SU-DHL-6 (cell line): Measurements from ENCODE around the gene TRAK1.

Source experiments
- H2AFZ ChIP-seq: fragments of 200-600 bp; sonication (generic); 2 replicates; pipeline ENCODE4 v1.6.1; 2014; ENCODE audit warnings: low read depth, mild to moderate bottlenecking, moderate library complexity, mixed read lengths, antibody characterized with exemption, low read length; ENCODE audit not compliant: severe bottlenecking
- H3F3A ChIP-seq: fragments of 200-600 bp; shearing (Covaris generic); 2 replicates; pipeline ENCODE4 v1.6.0; 2016; ENCODE audit warnings: antibody characterized with exemption, mild to moderate bottlenecking; ENCODE audit not compliant: insufficient read depth
- H3K27ac ChIP-seq: fragments of 200-600 bp; sonication (generic); 2 replicates; pipeline ENCODE4 v1.5.1; 2016; ENCODE audit warnings: low read depth, mild to moderate bottlenecking, low read length, moderate library complexity, mixed read lengths
- H3K27me3 ChIP-seq: fragments of 200-600 bp; sonication (generic), shearing (Covaris generic); 2 replicates; pipeline ENCODE4 v1.6.0; 2014; ENCODE audit warnings: mild to moderate bottlenecking, low read length
- H3K36me3 ChIP-seq: fragments of 200-600 bp; sonication (generic); 2 replicates; pipeline ENCODE4 v1.6.1; 2014; ENCODE audit warnings: mild to moderate bottlenecking, low read length, mixed read lengths
- H3K4me2 ChIP-seq: fragments of 300-600, 200-600 bp; shearing (Covaris generic), sonication (generic); 2 replicates; pipeline ENCODE4 v1.6.0; 2014; ENCODE audit warnings: low read length, low read depth, mild to moderate bottlenecking; ENCODE audit not compliant: poor library complexity, severe bottlenecking
- H3K4me3 ChIP-seq: fragments of 200-600 bp; sonication (generic); 2 replicates; pipeline ENCODE4 v1.5.1; 2014; ENCODE audit warnings: antibody characterized with exemption, low read length, mild to moderate bottlenecking, mixed read lengths; ENCODE audit not compliant: insufficient read depth, poor library complexity, severe bottlenecking
- H3K79me2 ChIP-seq: fragments of 200-600 bp; sonication (generic); 2 replicates; pipeline ENCODE4 v1.6.1; 2014; ENCODE audit warnings: mild to moderate bottlenecking, low read length, moderate library complexity; ENCODE audit not compliant: insufficient read depth
- H3K9ac ChIP-seq: fragments of 200-600 bp; sonication (generic); 2 replicates; pipeline ENCODE4 v1.7.0; 2014; ENCODE audit warnings: mild to moderate bottlenecking, low read length
- H3K9me2 ChIP-seq: fragments of 200-600 bp; sonication (generic); replicated peaks from 2 replicates; pipeline ENCODE4 v1.6.1; 2014; ENCODE audit warnings: low read length; ENCODE audit not compliant: insufficient read depth
- H3K9me3 ChIP-seq: fragments of 200-600 bp; sonication (generic); 2 replicates; pipeline ENCODE4 v1.6.1; 2014; ENCODE audit warnings: low read length, mixed read lengths; ENCODE audit not compliant: insufficient read depth
- H4K20me1 ChIP-seq: fragments of 200-600 bp; sonication (generic); 2 replicates; pipeline ENCODE4 v1.6.1; 2014; ENCODE audit warnings: low read depth, mild to moderate bottlenecking, antibody characterized with exemption, low read length, moderate library complexity, mixed read lengths
- EZH2phosphoT487 ChIP-seq: fragments of 200-600 bp; sonication (generic), shearing (Covaris generic); conservative IDR thresholded peaks from 2 replicates; pipeline ENCODE4 v1.6.1; 2018; ENCODE audit warnings: mild to moderate bottlenecking, antibody characterized with exemption, low read length, moderate library complexity, mixed read lengths
- TF ChIP-seq, protein P1 (sequence below): fragments of 200-600 bp; sonication (generic); IDR thresholded peaks from one replicate; pipeline ENCODE4 v1.5.1; 2017; ENCODE audit warnings: antibody characterized with exemption, mild to moderate bottlenecking, low read length, moderate library complexity; ENCODE audit not compliant: insufficient read depth, poor library complexity, severe bottlenecking

Gene TRAK1

DNA sequence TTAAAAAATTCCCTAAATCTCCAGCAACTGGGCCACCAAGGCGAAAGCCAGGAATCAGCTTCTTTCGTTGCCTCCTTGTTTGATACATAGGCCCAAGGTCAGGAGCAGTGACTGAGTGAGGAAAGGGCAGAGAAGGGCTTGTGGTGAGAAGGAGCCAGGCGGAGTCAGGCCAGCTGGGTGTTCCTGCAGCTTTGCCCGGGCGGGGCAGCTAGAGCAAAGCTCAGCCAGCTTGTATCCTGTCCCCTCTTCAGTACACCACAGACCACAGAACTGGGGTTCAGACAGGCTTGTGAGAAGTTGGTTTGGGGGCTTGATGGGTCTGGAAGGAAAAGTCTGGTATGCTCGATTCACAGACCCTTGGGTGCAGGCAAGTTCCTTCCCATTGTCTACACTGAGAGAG is 122.3 kb downstream of the TRAK1 start:
- H3K9ac ChIP-seq, result no peak overlapping the region
- no peaks in the 10 kb centered on the region for H3K9me2 ChIP-seq

DNA sequence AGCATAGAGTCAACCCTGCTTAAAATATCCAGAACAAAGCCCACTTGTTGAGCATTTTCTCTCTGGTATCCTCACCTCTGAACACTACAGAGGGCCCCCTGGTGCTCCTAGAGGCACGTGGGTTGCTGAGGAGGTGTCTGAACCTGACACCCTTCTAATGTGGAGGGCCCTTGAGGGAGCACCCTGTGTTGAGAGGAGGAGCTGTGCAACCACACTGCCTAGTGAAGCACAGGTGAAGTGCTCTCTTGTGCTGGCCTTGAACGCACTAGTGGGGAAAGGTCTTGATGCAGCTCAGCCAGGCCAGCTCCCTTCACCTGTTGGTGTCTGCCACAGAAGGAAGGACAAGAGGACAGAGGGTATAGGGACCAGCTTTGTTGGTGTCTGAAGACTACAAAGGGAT is 122.9 kb downstream of the TRAK1 start:
- no peaks in the 10 kb centered on the region for H3K27me3 ChIP-seq

More for the DNA sequence above, 122.3 kb downstream of the TRAK1 start:
- no peaks in the 10 kb centered on the region for H3K27me3 ChIP-seq
- H4K20me1 ChIP-seq, result no peaks in the 10 kb centered on the region
- no peak overlapping the region for H3K27ac ChIP-seq
- H2AFZ ChIP-seq, result no peak overlapping the region
- TF ChIP-seq, protein P1, sequence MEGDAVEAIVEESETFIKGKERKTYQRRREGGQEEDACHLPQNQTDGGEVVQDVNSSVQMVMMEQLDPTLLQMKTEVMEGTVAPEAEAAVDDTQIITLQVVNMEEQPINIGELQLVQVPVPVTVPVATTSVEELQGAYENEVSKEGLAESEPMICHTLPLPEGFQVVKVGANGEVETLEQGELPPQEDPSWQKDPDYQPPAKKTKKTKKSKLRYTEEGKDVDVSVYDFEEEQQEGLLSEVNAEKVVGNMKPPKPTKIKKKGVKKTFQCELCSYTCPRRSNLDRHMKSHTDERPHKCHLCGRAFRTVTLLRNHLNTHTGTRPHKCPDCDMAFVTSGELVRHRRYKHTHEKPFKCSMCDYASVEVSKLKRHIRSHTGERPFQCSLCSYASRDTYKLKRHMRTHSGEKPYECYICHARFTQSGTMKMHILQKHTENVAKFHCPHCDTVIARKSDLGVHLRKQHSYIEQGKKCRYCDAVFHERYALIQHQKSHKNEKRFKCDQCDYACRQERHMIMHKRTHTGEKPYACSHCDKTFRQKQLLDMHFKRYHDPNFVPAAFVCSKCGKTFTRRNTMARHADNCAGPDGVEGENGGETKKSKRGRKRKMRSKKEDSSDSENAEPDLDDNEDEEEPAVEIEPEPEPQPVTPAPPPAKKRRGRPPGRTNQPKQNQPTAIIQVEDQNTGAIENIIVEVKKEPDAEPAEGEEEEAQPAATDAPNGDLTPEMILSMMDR, result no peak
- no peak for TF ChIP-seq EZH2phosphoT487
- no peaks in the 10 kb centered on the region for H3K9me3 ChIP-seq
- H3K4me2 ChIP-seq, result no peak overlapping the region
- H3K79me2 ChIP-seq, result no peaks in the 10 kb centered on the region
- no peaks in the 10 kb centered on the region for H3F3A ChIP-seq
- peaks cover 3% of the 10 kb centered on the region; the same call in 1 of the 2 replicates for H3K36me3 ChIP-seq
- no peak overlapping the region for H3K4me3 ChIP-seq

DNA sequence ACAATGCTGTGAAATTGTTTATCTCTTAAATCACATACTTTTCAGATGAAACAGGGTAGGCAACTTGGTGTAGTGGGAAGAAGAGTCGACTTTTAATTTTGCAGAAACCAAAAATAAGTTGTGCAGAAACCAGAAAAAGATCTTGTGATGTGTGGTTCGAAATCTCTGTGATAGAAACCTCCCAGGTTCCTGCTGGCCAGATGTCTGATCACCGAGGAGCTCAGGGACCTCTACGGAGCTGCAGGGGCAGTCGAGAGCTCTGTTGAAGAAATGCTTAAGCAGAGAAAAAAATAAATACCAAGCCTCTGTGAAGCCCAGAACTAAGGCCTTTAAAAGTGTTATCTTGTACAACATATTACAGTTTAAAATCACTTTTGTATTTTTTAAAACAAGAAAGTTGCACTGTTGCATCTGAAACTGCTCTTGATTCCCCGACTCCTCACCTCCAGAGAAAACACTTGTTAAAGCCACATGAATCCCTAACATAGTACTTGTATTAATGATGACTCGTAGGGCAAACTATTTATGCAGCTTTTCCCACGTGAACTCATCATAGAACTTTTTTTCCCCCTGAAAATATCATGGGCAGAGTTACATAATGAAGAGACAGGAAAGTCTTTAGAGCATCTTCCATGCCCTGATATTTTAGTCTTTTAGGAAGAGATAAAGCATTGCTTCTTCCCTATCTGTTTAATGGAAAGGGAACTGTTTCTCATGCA is 123.6 kb downstream of the TRAK1 start:
- no peaks in the 10 kb centered on the region for H3K27me3 ChIP-seq
- no peak overlapping the region for H2AFZ ChIP-seq
- H3K79me2 ChIP-seq, result no peaks in the 10 kb centered on the region
- no peak overlapping the region for H3K4me2 ChIP-seq
- peaks cover 3% of the 10 kb centered on the region; the same call in 1 of the 2 replicates for H3K36me3 ChIP-seq
- H3K27ac ChIP-seq, result no peak overlapping the region
- TF ChIP-seq, protein P1, result no peak
- no peak for TF ChIP-seq EZH2phosphoT487
- H3K4me3 ChIP-seq, result no peak overlapping the region
- no peaks in the 10 kb centered on the region for H3K9me2 ChIP-seq
- H3K9me3 ChIP-seq, result no peaks in the 10 kb centered on the region
- H3F3A ChIP-seq, result no peaks in the 10 kb centered on the region
- no peak overlapping the region for H3K9ac ChIP-seq
- no peaks in the 10 kb centered on the region for H4K20me1 ChIP-seq

More for the DNA sequence above, 122.9 kb downstream of the TRAK1 start:
- no peaks in the 10 kb centered on the region for H3K9me3 ChIP-seq
- no peak overlapping the region for H3K9ac ChIP-seq
- H2AFZ ChIP-seq, result no peak overlapping the region
- H3F3A ChIP-seq, result no peaks in the 10 kb centered on the region
- no peaks in the 10 kb centered on the region for H3K79me2 ChIP-seq
- H4K20me1 ChIP-seq, result no peaks in the 10 kb centered on the region
- TF ChIP-seq, protein P1, result no peak
- no peak for TF ChIP-seq EZH2phosphoT487
- H3K4me2 ChIP-seq, result no peak overlapping the region
- H3K4me3 ChIP-seq, result no peak overlapping the region
- H3K27ac ChIP-seq, result no peak overlapping the region
- peaks cover 3% of the 10 kb centered on the region; the same call in 1 of the 2 replicates for H3K36me3 ChIP-seq
- H3K9me2 ChIP-seq, result no peaks in the 10 kb centered on the region
